Activated B cell treated with CpG ODN at 0.5 μM for 24 hours (primary cell): ENCODE data around the gene ARMH1. TPM values are rescaled to one million over a fixed set of nuclear protein-coding genes. Genes with fewer than 3 reads are reported as not detected.

ENCODE experiments used
- ATAC-seq: fragments of 200-7000 bp; cut with Tn5 transposase; one replicate; pipeline ENCODE4 v1.10.0; 2021; ENCODE audit warnings: low read depth, mild to moderate bottlenecking, moderate library complexity
- CTCF ChIA-PET: fragments of 350-600 bp; sonication (Branson Sonifier 250); formaldehyde crosslinking; loops from one replicate; lab custom pipeline; 2021; ENCODE audit warnings: antibody characterized with exemption; lab: Charles Lee
- POLR2A ChIA-PET: fragments of 350-600 bp; sonication (Branson Sonifier 250); formaldehyde crosslinking; loops from one replicate; lab custom pipeline; 2021; ENCODE audit warnings: antibody characterized with exemption; lab: Charles Lee
- DNase-seq: peaks from one replicate; pipeline ENCODE4 v3.0.0; 2022
- H3K27ac Mint-ChIP-seq: one replicate; pipeline ENCODE4 v1.8.0; 2020; ENCODE audit warnings: mixed read lengths
- H3K27me3 Mint-ChIP-seq: one replicate; pipeline ENCODE4 v1.8.0; 2021; ENCODE audit warnings: mixed read lengths
- H3K36me3 Mint-ChIP-seq: one replicate; pipeline ENCODE4 v1.8.0; 2021; ENCODE audit warnings: low read depth, mixed read lengths
- H3K4me1 Mint-ChIP-seq: one replicate; pipeline ENCODE4 v1.8.0; 2021; ENCODE audit warnings: mixed read lengths
- H3K4me3 Mint-ChIP-seq: one replicate; pipeline ENCODE4 v1.8.0; 2020; ENCODE audit warnings: mild to moderate bottlenecking, mixed read lengths
- H3K9me3 Mint-ChIP-seq: one replicate; pipeline ENCODE4 v1.8.0; 2020; ENCODE audit warnings: mixed read lengths
- CTCF ChIP-seq: fragments of 200-600 bp; IDR thresholded peaks from one replicate; pipeline ENCODE4 v1.8.0; 2022; ENCODE audit warnings: antibody characterized with exemption, mild to moderate bottlenecking
- intact Hi-C: fragments of 100-400 bp; cut with micrococcal nuclease; formaldehyde crosslinking; loops from one replicate; pipeline ENCODE4 v1.15.1; 2024
- total RNA-seq: library from RNA; stranded (reverse); gene quantifications from 2 replicates; pipeline ENCODE4 v1.2.3, GENCODE V29; 2022

The ARMH1 gene
- total RNA-seq, 1 donor from 2014 or later, result 18.1 TPM

- POLR2A ChIA-PET, result interaction anchor here (1.0 to 5.5 kb wide), 12 partner anchors 11 to 848 kb away, joined by 3 to 89 read pairs (median 11); partner anchors contain the start of genes EIF2B3, PRDX1, RNU5D-1 and RPS8
- H3K27ac Mint-ChIP-seq, result peak overlapping the region; percentile 93
- H3K4me1 Mint-ChIP-seq, result peaks cover 32% of the 10 kb centered on the region
- H3K27me3 Mint-ChIP-seq, result no peaks in the 10 kb centered on the region
- intact Hi-C loops, result loop anchor here (5.0 kb wide), 2 partner anchors 966 to 1079 kb away; partner anchors contain the start of genes IPP and ST3GAL3
- no peak for DNase-seq
- H3K9me3 Mint-ChIP-seq, result no peaks in the 10 kb centered on the region
- H3K4me3 Mint-ChIP-seq, result peak overlapping the region; percentile 87
- CTCF ChIA-PET, result interaction anchor here (1.1 to 3.3 kb wide), 4 partner anchors 20 to 39 kb away, joined by 3 to 11 read pairs (median 8); no protein-coding TSS in a partner anchor
- peaks cover 5% of the 10 kb centered on the region for H3K36me3 Mint-ChIP-seq
- no peak for TF ChIP-seq CTCF
- ATAC-seq, result no peak
Observed at GRCh38 chr1:44672961-44673674, 1.4 kb upstream of the ARMH1 start.

GRCh38 chr1:44673675-44674112 is 820 bp upstream of the ARMH1 start:
- no peak for DNase-seq
- Mint-ChIP-seq H3K4me1 (peaks cover 32% of the 10 kb centered on the region), H3K4me3 (peak overlapping the region; percentile 87), H3K36me3 (peaks cover 5% of the 10 kb centered on the region), H3K27ac (peak overlapping the region; percentile 93), H3K27me3 (no peaks in the 10 kb centered on the region), H3K9me3 (no peaks in the 10 kb centered on the region)
- TF ChIP-seq CTCF, result no peak
- no peak for ATAC-seq
- POLR2A ChIA-PET, result interaction anchor here (0.7 to 5.5 kb wide), 25 partner anchors 9 to 1024 kb away, joined by 3 to 89 read pairs (median 6); partner anchors contain the start of genes DMAP1, DPH2, EIF2B3 and HECTD3
- CTCF ChIA-PET, result interaction anchor here (0.7 to 3.3 kb wide), 4 partner anchors 21 to 57 kb away, joined by 3 to 11 read pairs (median 8); partner anchors contain the start of gene RNU5D-1
- intact Hi-C loops, result loop anchor here (1.0 to 5.0 kb wide), 11 partner anchors 25 to 1079 kb away; partner anchors contain the start of genes DMAP1, GPBP1L1, IPP and KIF2C

DNA sequence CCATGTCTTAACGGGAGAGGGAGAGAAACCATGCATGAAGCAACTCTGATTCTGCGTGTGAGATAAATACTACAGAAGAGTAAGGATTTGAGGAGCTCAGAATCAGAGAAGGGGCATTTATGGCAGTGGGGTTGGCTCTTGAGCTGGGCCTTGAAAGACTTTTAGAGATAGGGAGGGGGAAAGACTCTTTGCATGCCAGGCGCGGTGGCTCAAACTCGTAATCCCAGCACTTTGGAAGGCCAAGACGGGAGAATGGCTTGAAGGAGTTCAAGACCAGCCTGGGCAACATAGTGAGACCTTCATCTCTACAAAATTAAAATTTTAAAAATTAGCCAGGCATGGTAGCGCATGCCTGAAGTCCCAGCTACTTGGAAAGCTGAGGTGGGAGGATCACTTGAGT is 672 bp downstream of the ARMH1 start:
- Mint-ChIP-seq H3K27ac (peak overlapping the region; percentile 93), H3K27me3 (no peaks in the 10 kb centered on the region), H3K36me3 (peaks cover 4% of the 10 kb centered on the region), H3K9me3 (no peaks in the 10 kb centered on the region), H3K4me3 (peak overlapping the region; percentile 87), H3K4me1 (peaks cover 32% of the 10 kb centered on the region)
- intact Hi-C loops, result loop anchor here (2.0 kb wide), 2 partner anchors 56 to 64 kb away; partner anchors contain the start of genes KIF2C and RNU5D-1
- ATAC-seq (no peak), DNase-seq (no peak)
- CTCF ChIA-PET, result interaction anchor here (0.7 to 3.3 kb wide), 6 partner anchors 10 to 46 kb away, joined by 3 to 11 read pairs (median 3); no protein-coding TSS in a partner anchor
- TF ChIP-seq CTCF, result no peak
- POLR2A ChIA-PET, result interaction anchor here (0.7 to 5.5 kb wide), 9 partner anchors 10 to 144 kb away, joined by 3 to 89 read pairs (median 21); partner anchors contain the start of genes BTBD19 and RNU5D-1

- intact Hi-C loops, result no loop called here
- Mint-ChIP-seq H3K27me3 (no peaks in the 10 kb centered on the region), H3K9me3 (no peaks in the 10 kb centered on the region), H3K4me1 (peaks cover 32% of the 10 kb centered on the region), H3K4me3 (no peak overlapping the region), H3K36me3 (peaks cover 3% of the 10 kb centered on the region), H3K27ac (no peak overlapping the region)
- DNase-seq (no peak), ATAC-seq (no peak)
- TF ChIP-seq CTCF, result no peak
- CTCF ChIA-PET, result interaction anchor here (3.3 kb wide), 1 partner anchor 20 kb away, joined by 11 read pairs; no protein-coding TSS in a partner anchor
- POLR2A ChIA-PET, result interaction anchor here (0.6 to 5.3 kb wide), 4 partner anchors 13 to 54 kb away, joined by 3 to 89 read pairs (median 6); partner anchors contain the start of gene RNU5D-1
Observed at GRCh38 chr1:44676484-44677200, 2.1 kb downstream of the ARMH1 start.
